B cell (primary cell): ENCODE results near the gene IL12RB1. TPM values are rescaled to one million over a fixed set of nuclear protein-coding genes. Genes with fewer than 3 reads are reported as not detected.
A peak's percentile ranks its signal among the peaks of the same experiment; 100 is the strongest.

ENCODE experiments used
- ATAC-seq: fragments of 200-7000 bp; cut with Tn5 transposase; one replicate; pipeline ENCODE4 v1.10.0; 2021; ENCODE audit warnings: low read depth, mild to moderate bottlenecking, moderate number of reproducible peaks, moderate library complexity
- CTCF ChIA-PET: fragments of 350-600 bp; sonication (Branson Sonifier 250); formaldehyde crosslinking; loops from one replicate; lab custom pipeline; 2021; ENCODE audit warnings: antibody characterized with exemption, inconsistent platforms; lab: Charles Lee
- POLR2A ChIA-PET: fragments of 350-600 bp; sonication (Branson Sonifier 250); formaldehyde crosslinking; loops from one replicate; lab custom pipeline; 2021; ENCODE audit warnings: antibody characterized with exemption; lab: Charles Lee
- DNase-seq: peaks from one replicate; pipeline ENCODE4 v3.0.0; 2013
- H2AFZ ChIP-seq: 2 replicates; pipeline ENCODE4 v1.6.1; 2012; ENCODE audit warnings: mild to moderate bottlenecking, low read depth, low read length; ENCODE audit not compliant: insufficient read depth, poor library complexity, severe bottlenecking
- H3K27ac ChIP-seq, 2 donors: 1 replicate in 1 of 2; 2 replicates in 1 of 2; pipeline ENCODE4 v1.5.1; 2012 to 2013; ENCODE audit warnings: low read length in 2 of 2, mild to moderate bottlenecking in 2 of 2, moderate library complexity in 1 of 2
- H3K27me3 ChIP-seq, 4 experiments: fragments of 200-600 bp in 1 of 4; sonication (generic) in 1 of 4; replicated peaks in 1 of 4; 1 replicate in 2 of 4; 2 replicates in 2 of 4; pipeline versions ENCODE4 v1.6.1 to v1.7.0; 2013 to 2016; ENCODE audit warnings: low read length in 3 of 4, mild to moderate bottlenecking in 2 of 4, mixed read lengths in 1 of 4, moderate library complexity in 1 of 4; ENCODE audit not compliant: insufficient read depth in 4 of 4, control insufficient read depth in 3 of 4; ENCODE audit errors: control extremely low read depth in 1 of 4
- H3K36me3 ChIP-seq, 2 experiments: replicated peaks in 1 of 2; 1 replicate in 1 of 2; 2 replicates in 1 of 2; pipeline versions ENCODE4 v1.6.1 to v1.7.1; 2013; ENCODE audit warnings: low read length in 1 of 2; ENCODE audit not compliant: insufficient read depth in 2 of 2, control insufficient read depth in 1 of 2; ENCODE audit errors: control extremely low read depth in 1 of 2, extremely low read depth in 1 of 2
- H3K4me1 ChIP-seq, 2 donors: fragments of 200-600 bp in 1 of 2; sonication (generic) in 1 of 2; 1 replicate in 1 of 2; 2 replicates in 1 of 2; pipeline versions ENCODE4 v1.5.1 to v1.6.1; 2013 to 2017; ENCODE audit warnings: low read length in 2 of 2; ENCODE audit not compliant: control insufficient read depth in 2 of 2, insufficient read depth in 2 of 2
- H3K4me2 ChIP-seq: replicated peaks from 2 replicates; pipeline ENCODE3; 2012; ENCODE audit warnings: mild to moderate bottlenecking, low read depth, low read length; ENCODE audit not compliant: poor library complexity, severe bottlenecking
- H3K4me3 ChIP-seq, 5 experiments: fragments of 200-600 bp in 1 of 5; sonication (generic) in 1 of 5; 1 replicate in 3 of 5; 2 replicates in 2 of 5; pipeline versions ENCODE4 v1.5.1 to v1.7.0; 2011 to 2016; ENCODE audit warnings: low read length in 4 of 5, mild to moderate bottlenecking in 4 of 5, low read depth in 2 of 5, control low read depth in 1 of 5, moderate library complexity in 1 of 5; ENCODE audit not compliant: insufficient read depth in 1 of 5; ENCODE audit errors: control extremely low read depth in 1 of 5, extremely low read depth in 1 of 5
- H3K79me2 ChIP-seq: fragments of 200-600 bp; sonication (generic); one replicate; pipeline ENCODE4 v1.6.0; 2016; ENCODE audit warnings: low read length; ENCODE audit not compliant: control insufficient read depth, insufficient read depth
- H3K9ac ChIP-seq: fragments of 200-600 bp; sonication (generic); 2 replicates; pipeline ENCODE4 v1.6.1; 2017; ENCODE audit warnings: mild to moderate bottlenecking, low read length, moderate library complexity
- H3K9me3 ChIP-seq, 3 donors: one replicate each; pipeline versions ENCODE4 v1.6.1 to v1.7.1; 2013; ENCODE audit warnings: low read length in 2 of 3; ENCODE audit not compliant: control insufficient read depth in 2 of 3, insufficient read depth in 1 of 3; ENCODE audit errors: control extremely low read depth in 1 of 3
- H4K20me1 ChIP-seq: 2 replicates; pipeline ENCODE4 v1.6.0; 2012; ENCODE audit warnings: mild to moderate bottlenecking, low read length; ENCODE audit not compliant: insufficient read depth, control insufficient read depth, poor library complexity, severe bottlenecking
- H3K27ac Mint-ChIP-seq: one replicate; pipeline ENCODE4 v1.8.0; 2021; ENCODE audit warnings: mixed read lengths
- H3K27me3 Mint-ChIP-seq: one replicate; pipeline ENCODE4 v1.8.0; 2021; ENCODE audit warnings: mixed read lengths
- H3K4me1 Mint-ChIP-seq: one replicate; pipeline ENCODE4 v1.8.0; 2021; ENCODE audit warnings: mixed read lengths
- H3K4me3 Mint-ChIP-seq: one replicate; pipeline ENCODE4 v1.8.0; 2021; ENCODE audit warnings: mixed read lengths
- H3K9me3 Mint-ChIP-seq: one replicate; pipeline ENCODE4 v1.8.0; 2022; ENCODE audit warnings: mixed read lengths; ENCODE audit not compliant: insufficient read depth
- CTCF ChIP-seq: fragments of 200-600 bp; IDR thresholded peaks from one replicate; pipeline ENCODE4 v1.8.0; 2022; ENCODE audit warnings: antibody characterized with exemption, mild to moderate bottlenecking
- EZH2 ChIP-seq: IDR thresholded peaks from 2 replicates; pipeline ENCODE4 v1.6.1; 2012; ENCODE audit warnings: borderline replicate concordance, low read depth, mild to moderate bottlenecking, moderate library complexity, low read length; ENCODE audit not compliant: insufficient read depth, poor library complexity, severe bottlenecking
- WGBS: methylation state at CpG from one replicate; pipeline ENCODE4 v1.1.5; 2013; ENCODE audit warnings: missing lambda C conversion rate; ENCODE audit not compliant: insufficient coverage; 5-methylcytosine and 5-hydroxymethylcytosine counted together
- intact Hi-C: fragments of 100-400 bp; cut with micrococcal nuclease; formaldehyde crosslinking; loops from one replicate; pipeline ENCODE4 v1.10.0; 2022
- polyA plus RNA-seq: library from polyadenylated mRNA; depleted of rRNA; stranded (reverse); fragments of >200 nt; gene quantifications from 2 replicates; pipeline ENCODE4 v1.2.3, GENCODE V29; 2012
- total RNA-seq, 2 donors: library from RNA; stranded (reverse); fragments of 120-200 nt in 1 of 2; gene quantifications; 1 replicate in 1 of 2; 2 replicates in 1 of 2; pipeline versions ENCODE4 v1.2.3 to v1.2.4, GENCODE V29; 2013 to 2022

IL12RB1 gene
- total and polyA plus RNA-seq, 2 donors (not counting 1 experiment from before 2014, with no cell fraction given), result 18.8 to 24.5 TPM

GRCh38 chr19:18097217-18097992 is 10.7 kb upstream of the IL12RB1 start, which contains the start of gene MAST3:
Gene MAST3 (plus strand): TSS chr19:18097778. CDS start chr19:18097793, 15 bp downstream.
- H3K9me3 Mint-ChIP-seq, result no peaks in the 10 kb centered on the region
- Histone ChIP-seq H3K4me1 (peaks cover 10 to 42% of the 10 kb centered on the region in 2 donors), H3K36me3 (peaks cover 0 to 10% of the 10 kb centered on the region in 2 experiments), H3K9ac (peak within 1 kb of the TSS; percentile 71), H3K79me2 (peaks cover 42% of the 10 kb centered on the region), H3K27me3 (no peaks in the 10 kb centered on the region), H4K20me1 (no peaks in the 10 kb centered on the region), H3K4me3 (peak within 1 kb of the TSS; percentile 71 to 95 (median 91)), H3K27ac (peak within 1 kb of the TSS; percentile 82 to 96), H2AFZ (peak within 1 kb of the TSS; percentile 23), H3K9me3 (peaks cover 0 to 8% (median 0%) of the 10 kb centered on the region in 3 donors), H3K4me2 (peak within 1 kb of the TSS; percentile 91)
- no peaks in the 10 kb centered on the region for H3K27me3 Mint-ChIP-seq
- peak within 1 kb of the TSS; percentile 92 for H3K27ac Mint-ChIP-seq
- H3K4me3 Mint-ChIP-seq, result peak within 1 kb of the TSS; percentile 97
- TF ChIP-seq EZH2, result no peak
- TF ChIP-seq CTCF, result no peak
- POLR2A ChIA-PET, result interaction anchor here (0.6 to 3.0 kb wide), 8 partner anchors 8 to 182 kb away, joined by 3 to 23 read pairs (median 8); partner anchors contain the start of genes IL12RB1 and PIK3R2
- DNase-seq (peak; percentile 93), ATAC-seq (peak; percentile 76)
- CTCF ChIA-PET, result interaction anchor here (0.6 to 3.4 kb wide), 10 partner anchors 9 to 97 kb away, joined by 3 to 22 read pairs (median 4); partner anchors contain the start of gene PIK3R2
- peaks cover 38% of the 10 kb centered on the region for H3K4me1 Mint-ChIP-seq
- WGBS, result 15% methylated on average over 47 of the region's 54 CpGs
- intact Hi-C loops, result loop anchor here (1.0 to 5.0 kb wide), 8 partner anchors 8 to 155 kb away; partner anchors contain the start of genes IFI30 and MPV17L2

GRCh38 chr19:18096258-18096657 is 9.5 kb upstream of the IL12RB1 start:
- CTCF ChIA-PET, result no interaction called here
- Histone ChIP-seq H3K27me3 (no peaks in the 10 kb centered on the region), H4K20me1 (no peaks in the 10 kb centered on the region), H3K79me2 (peaks cover 35% of the 10 kb centered on the region), H3K27ac (no peak overlapping the region), H3K36me3 (peaks cover 0 to 5% of the 10 kb centered on the region in 2 experiments), H3K4me2 (no peak overlapping the region), H2AFZ (no peak overlapping the region), H3K4me1 (peaks cover 19 to 52% of the 10 kb centered on the region in 2 donors), H3K9me3 (peaks cover 0 to 8% (median 0%) of the 10 kb centered on the region in 3 donors), H3K9ac (no peak overlapping the region), H3K4me3 (no peak overlapping the region)
- intact Hi-C loops, result loop anchor here (5.0 kb wide), 6 partner anchors 49 to 156 kb away; partner anchors contain the start of genes IFI30 and MPV17L2
- POLR2A ChIA-PET, result no interaction called here
- no peak overlapping the region for H3K4me3 Mint-ChIP-seq
- no peaks in the 10 kb centered on the region for H3K9me3 Mint-ChIP-seq
- peaks cover 39% of the 10 kb centered on the region for H3K4me1 Mint-ChIP-seq
- no peak overlapping the region for H3K27ac Mint-ChIP-seq
- ATAC-seq (no peak), DNase-seq (no peak)
- H3K27me3 Mint-ChIP-seq, result no peaks in the 10 kb centered on the region
- 100% methylated on average over 1 of the region's 2 CpGs for WGBS
- no peak for TF ChIP-seq CTCF
- no peak for TF ChIP-seq EZH2
